HG03095 (cell line): ENCODE data around the gene SERPINA12.

Experiments used
- ATAC-seq: cut with Tn5 transposase; IDR thresholded peaks from one replicate; pipeline ENCODE4 v1.9.1; 2021; ENCODE audit warnings: moderate library complexity; ENCODE audit not compliant: unreplicated experiment

SERPINA12 gene, protein sequence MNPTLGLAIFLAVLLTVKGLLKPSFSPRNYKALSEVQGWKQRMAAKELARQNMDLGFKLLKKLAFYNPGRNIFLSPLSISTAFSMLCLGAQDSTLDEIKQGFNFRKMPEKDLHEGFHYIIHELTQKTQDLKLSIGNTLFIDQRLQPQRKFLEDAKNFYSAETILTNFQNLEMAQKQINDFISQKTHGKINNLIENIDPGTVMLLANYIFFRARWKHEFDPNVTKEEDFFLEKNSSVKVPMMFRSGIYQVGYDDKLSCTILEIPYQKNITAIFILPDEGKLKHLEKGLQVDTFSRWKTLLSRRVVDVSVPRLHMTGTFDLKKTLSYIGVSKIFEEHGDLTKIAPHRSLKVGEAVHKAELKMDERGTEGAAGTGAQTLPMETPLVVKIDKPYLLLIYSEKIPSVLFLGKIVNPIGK

DNA sequence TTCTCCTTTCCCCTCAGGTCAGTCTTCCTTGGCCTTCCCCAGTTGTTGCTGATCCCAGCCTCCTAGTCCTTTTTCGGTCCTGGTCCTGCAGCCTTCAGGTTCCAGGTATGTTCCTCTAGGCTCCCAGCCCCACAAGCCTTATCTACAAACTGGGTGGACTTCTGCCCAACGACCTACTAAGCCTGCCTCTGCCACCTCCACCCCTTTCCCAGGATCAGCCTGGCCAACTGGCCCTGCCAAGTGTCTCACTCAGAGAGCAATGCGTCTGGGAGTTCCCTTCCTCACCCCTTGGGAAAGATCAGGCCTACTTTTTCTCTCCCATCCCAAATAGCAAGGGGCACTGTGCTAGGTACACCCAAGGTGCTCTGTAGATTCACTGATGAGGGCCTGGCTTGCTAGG, at the start of gene SERPINA12:
Gene SERPINA12, minus strand, starts transcription at position 114 of the 400 bp plus-strand sequence. CDS start 11,072 bp downstream, outside the sequence.
- ATAC-seq, result no peak

DNA sequence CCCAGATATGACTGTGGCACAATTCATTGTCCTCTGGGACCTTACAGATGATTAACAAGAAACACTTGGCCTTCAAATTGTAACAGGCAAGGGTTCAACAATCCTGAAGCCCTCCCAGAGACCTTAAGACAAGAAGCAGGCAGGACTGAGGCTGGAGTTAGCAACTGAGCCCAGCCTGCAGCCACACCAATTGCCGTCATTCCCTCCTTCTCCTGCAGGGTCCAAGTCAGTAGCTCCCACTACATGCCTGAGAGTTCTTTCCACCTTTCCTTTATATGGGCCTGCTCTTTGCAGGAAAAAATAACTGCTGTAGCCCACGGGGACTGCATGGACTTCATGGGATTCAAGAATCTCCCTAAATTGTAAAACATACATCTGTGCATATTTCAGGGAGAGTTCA, 49.6 kb upstream of the SERPINA12 start:
- no peak for ATAC-seq

DNA sequence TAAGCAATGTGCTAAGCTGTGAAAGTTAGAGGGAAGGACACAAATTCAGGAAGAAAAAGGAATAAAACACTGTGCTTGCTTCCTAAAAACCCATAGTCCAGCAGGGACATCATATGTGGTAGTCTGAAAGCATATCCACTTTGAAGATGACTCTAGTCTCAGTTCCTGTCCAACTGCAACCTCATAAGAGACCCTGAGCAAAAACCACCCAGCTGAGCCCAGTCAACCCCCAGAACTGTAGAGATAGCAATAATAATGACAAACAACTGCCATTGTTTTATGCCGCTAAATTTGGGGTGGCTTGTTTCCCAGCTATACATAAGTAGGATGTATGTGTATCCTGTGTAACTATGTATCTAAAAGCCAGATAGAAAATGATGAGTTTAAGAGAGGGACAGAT, 48.1 kb upstream of the SERPINA12 start:
- no peak for ATAC-seq

DNA sequence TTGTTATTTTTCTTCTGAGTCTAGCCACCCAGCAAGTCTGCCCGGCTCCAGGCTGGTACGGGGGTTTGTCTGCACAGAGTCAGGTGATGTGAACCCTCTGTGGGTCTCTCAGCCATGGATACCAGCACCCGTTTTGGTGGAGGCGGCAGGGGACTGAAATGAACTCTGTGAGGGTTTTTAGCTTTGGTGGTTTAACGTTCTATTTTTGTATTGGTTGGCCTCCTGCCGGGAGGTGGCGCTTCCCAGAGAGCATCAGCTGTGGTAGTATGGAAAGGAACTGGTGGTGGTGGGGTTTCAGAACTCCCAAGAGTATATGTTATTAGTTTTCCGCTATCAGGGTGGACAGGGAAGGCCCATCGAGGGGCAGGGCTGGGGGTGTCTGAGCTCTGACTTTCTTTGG, 46.7 kb upstream of the SERPINA12 start:
- ATAC-seq, result no peak

DNA sequence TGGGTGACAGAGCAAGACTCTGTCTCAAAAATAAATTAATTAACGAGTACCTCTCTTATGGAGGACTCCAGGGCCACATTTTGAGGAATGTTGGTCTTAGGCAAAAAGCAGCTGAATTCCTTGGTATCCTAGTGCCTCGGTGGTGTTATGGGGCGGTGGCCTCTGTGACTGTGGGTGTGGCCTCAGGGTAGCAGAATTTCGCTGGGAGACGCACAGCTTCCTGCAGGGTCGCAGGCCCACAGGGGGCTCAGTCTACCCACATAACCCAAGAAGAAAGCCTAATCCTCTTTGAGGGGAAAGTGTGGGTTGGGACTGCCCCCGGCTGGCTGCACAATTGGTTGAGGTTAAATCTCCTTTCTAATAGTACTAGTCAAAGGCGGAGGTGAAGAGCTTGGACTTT, 40.8 kb upstream of the SERPINA12 start:
- ATAC-seq, result no peak

DNA sequence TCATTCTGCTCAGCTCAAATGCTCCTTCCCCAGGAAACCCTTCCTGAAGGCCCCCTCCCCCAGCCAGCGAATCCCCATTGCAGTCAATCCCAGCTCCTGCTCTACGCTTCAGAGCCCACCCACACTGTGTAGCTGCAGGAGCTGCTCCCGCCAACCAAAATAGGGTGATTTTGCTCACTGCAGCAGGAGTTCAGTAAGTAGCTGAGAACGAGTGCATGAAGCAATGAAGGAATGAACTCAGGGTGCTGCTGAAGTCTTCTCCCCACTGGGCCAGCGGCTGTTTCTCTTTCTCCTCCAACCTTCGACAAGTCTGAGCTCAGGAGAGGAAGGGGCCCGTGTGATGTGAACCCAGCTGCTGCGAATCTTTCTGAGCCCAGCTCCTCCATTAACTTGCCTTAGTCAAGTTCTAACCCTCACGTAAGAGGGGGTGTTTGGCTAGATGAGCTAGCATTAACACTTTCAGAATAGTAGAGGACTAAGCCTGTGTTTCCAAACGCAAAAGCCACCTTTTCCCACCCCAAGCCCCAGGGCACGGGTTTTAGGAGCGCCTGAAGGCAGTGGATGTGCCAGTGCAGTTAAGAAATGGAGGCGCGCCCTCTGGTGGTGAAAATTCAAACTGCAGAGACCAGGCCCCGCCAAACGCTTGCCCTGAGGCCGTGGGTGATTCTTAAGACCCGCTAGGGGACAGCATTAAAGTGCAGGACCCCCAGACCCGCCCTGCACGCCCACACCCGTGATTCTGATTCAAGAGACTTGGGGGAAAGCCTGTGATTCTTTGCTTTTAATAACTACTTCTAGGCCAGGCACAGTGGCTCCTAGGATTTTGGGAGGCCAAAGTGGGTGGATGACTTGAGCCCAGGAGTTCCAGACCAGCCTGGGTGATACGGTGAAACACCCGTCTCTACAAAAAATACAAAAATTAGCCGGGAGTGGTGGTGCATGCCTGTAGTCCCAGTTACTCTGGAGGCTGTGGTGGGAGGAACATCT, 40.0 kb upstream of the SERPINA12 start:
- ATAC-seq, result no peak

DNA sequence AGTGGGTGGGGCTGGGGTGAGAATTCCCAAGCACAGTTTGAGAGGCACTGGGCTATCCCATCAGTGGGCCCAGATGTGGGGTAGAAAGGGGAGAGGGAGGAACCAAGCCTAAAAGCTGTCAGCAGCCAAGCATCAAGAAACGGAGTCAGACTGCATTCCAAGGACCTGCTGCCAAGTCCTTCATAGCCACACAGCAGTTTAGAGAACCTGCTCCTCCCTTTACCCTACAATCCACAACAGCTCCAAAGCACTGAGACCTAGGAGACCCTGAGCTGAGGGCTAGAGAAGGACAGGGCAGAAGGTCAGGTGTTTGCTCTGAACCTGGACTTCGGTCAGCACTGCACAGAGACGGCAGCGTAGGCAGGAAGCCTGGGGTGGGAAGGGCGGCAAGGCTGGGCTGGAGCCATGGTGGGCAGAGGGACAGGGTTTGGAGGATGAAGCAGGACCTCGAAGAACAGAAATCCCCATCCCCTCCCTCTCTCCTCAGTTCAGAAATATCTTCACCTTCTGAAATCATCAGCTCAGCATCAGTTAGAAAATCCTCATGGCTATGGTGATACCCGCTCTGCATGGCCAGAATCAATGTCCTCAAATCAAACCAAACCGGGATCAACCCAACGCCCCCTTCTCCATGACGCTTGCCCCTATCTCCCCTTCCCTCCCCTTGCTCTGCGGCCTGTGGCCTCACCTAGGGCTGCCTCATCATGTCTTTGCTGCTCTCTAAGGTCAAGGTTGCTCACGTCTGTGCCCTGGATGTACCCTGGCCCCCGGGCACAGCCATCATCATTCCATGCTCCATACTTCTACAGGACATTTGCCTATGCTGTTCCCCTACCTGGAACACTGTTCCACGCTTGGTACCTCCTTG, 39.1 kb upstream of the SERPINA12 start:
- ATAC-seq, result no peak

DNA sequence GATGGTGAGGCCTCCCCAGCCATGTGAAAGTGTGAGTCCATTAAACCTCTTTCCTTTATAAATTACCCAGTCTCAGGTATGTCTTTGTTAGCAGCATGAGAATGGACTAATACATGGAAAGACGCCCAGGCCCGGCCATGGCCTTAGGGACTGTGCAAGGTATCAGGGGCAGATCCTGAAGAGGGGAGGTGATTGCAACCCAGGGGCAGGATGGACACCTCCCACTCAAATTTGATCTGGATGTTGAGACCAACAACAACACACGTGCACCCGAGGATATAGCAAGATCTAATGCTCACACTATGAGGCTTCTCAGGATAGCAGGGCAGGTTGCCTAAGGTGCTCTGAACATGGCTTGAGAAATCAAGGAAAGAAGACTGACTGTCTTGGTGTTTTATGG, 38.5 kb upstream of the SERPINA12 start:
- no peak for ATAC-seq

DNA sequence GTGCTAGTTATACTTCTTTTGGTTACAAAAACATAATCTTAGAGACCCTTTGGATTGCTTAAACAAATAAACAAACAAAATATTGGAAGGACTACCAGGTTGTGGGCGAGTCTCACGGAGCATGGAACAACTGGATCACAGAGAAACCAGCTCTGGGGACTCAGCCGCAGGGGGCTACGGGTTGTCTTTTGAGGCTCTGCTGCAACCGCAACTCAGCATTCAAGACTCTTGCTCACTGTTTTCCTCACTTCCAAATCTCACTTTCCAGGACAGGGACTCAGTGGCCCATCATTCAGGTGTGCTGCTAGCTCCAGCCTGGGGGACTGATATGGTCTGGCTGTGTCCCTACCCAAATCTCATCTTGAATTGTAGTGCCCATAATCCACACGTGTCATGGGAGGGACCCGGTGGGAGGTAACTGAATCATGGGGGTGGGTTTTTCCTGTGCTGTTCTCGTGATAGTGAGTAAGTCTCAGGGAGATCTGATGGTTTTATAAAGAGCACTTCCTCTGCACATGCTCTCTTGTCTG, 37.9 kb upstream of the SERPINA12 start:
- ATAC-seq, result no peak

DNA sequence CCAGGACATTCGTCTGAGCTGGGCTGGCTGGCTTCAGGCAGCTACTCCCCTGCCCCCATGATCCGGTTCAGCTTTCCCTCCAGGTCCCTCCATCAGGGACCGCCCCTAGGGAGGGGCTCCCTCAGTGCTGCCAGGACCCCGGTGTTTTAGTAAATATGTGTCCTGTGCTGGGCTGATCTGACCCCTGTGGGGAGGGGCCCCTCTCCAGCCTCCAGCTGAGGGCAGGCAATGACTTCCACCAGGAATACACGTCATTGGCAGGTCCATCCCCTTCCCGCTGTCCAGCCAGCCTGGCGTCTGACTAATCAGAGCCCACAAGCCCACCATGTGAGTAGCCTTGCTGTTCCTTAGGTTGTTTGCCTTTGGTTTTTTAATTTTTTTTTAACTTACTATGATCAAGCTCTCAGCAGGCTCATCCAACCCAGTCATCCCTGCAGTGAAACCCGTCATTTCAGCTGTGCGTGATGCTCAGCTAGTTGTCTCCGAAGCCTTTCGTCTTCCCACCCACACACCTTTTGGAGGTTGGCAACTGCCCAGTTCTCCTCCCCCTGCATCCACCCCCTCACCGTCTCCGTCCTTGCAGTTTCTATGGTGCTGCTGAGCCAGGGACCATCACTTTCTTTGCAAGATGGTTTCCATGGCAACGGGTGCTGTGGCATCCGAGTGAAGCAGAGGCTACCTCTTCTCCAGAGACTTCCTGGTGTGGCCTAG, 36.0 kb upstream of the SERPINA12 start:
- ATAC-seq, result no peak

DNA sequence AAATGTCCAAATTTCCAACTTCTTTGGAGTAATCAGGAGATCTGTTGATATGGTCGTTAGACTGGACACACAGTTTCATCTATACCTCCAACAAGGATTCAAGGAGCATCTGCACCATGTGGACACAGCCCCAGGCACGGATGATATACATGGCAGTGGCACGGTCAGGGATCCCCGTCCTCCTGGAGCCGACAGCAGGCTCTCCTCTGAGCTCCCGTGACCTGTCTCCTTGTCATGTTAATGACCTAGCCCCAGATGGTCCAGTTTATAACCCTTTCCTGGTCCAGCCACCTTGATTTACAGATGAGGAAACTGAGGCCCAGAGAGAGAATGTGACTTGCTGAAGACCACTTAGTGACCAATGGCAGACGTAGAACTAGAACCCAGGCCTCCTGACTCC, 35.5 kb upstream of the SERPINA12 start:
- ATAC-seq, result no peak

DNA sequence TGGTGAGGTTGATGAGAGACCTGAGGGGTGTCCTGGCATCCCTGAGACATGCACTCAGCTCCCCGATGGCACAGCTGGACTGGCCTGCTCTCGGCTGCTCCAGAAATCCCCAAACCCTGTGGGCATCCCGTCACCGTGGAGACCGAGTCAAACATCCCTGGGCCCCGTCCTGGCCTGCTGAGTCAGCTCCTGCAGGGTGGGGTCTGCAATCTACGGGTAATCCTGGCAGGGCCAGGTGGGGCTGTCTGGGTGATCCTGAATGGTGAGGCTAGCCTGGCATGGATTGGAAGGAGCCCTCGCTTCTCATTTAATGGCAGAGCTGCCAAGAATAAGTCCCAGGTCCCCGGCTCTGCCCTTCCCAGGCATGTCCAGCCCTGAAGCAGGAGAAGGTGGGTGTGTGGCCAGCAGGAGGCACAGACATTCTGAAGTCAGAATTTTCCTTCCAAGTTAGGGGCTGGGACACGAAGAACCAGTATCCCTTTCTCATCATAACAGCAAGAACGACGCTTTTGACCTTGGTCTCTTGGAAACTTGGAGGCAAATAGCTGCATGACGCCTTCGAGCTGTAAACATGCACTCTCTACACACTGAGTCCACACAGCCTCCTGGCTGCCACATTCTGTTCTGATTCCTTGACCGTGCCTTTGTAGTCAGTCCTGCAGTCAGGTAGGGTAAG, 34.3 kb upstream of the SERPINA12 start:
- ATAC-seq, result no peak

DNA sequence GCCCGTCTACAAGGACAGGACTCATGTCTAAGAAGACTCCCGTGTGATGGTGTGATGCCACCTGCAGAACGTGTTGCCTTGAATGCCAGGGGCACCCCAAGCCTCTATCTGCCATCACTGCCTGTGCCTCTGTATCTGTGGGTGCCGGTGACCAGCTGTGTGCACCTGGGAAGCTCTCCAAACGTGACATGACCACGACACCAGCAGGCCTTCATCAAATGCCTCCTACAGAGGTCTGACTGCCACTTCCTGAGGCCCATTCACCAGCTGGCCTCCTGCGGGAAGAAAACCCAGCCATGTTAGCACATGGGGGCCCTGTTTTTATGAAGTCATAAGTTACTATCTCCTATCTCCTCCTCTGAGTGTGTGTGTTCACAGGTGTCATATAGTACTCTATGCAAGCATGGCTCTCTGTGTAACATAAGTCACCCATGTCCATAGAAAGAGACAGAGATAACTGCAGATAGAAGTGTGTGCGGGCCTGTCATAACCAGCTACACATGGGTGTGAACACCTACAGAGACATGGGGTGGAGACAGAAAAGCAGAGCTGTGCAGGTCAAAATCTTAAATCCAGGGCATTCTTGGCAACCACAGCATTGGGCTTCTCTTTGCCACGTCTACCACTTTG, 33.7 kb upstream of the SERPINA12 start:
- ATAC-seq, result no peak

DNA sequence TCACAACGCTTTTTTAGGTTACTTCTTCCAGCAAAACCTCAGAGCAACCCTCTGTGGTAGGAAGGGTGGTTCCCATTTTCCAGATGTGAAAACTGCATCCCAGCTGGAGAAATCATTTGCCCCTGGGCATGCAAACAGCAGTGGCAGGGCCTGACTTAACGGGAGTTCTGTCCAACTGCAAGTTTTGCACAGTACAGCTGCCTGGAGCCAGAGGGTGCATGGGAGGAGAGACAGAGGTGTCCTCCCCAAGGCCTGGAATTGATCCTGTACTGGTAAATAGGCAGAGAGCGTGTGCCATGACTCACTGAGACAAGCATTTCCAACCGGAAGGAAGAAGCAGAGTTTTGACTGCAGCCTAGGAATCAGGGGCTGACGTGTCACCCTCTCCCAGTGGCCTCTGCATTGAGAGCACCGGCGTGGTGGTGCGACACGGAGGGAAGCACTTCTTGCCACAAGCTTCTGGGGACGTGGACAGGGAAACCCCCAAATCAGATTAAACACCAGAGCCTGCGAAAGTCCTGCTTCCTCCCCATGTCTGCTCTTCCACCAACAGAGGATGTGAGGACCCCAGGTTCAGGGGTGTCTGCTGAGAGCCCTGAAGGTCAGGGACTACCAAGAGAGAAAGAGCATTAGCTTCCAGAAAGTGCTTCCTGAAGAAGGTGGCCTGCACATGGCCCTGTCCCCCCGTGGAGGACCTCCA, 33.0 kb upstream of the SERPINA12 start:
- no peak for ATAC-seq

DNA sequence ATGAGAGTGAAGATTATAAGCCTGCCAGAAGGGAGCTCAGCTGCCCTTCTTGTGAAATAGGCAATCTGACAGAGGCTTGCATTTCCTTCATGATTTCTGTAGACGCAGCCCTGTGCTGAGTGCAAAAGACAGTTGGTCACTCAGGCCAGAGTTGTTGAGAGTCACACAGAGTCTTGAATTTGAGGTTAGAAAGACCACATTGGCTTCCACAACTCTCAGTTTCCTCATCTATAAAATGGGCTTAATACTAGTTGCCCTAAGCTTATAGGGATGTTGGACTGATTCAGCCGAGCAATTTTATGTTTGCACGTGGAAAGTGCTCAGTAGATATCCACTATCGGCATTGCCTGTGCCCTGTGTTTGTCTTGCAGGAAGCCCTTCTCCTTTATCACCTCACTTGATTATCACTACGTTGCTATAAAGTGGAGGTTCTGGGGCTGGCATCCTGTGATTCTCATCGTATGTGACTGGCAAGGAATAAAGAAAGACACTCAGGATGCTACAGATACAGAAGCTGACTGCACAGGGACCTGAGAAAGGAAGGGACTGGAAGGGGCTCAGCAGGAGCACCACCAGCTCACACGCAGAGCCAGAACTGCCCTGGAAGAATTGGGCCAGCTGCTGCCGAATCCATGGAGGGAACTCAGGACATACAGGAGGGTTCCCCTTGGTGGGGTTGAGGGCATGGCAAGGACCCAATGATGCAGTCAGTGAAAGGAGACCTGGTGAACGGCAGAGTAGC, 32.1 kb upstream of the SERPINA12 start:
- no peak for ATAC-seq

DNA sequence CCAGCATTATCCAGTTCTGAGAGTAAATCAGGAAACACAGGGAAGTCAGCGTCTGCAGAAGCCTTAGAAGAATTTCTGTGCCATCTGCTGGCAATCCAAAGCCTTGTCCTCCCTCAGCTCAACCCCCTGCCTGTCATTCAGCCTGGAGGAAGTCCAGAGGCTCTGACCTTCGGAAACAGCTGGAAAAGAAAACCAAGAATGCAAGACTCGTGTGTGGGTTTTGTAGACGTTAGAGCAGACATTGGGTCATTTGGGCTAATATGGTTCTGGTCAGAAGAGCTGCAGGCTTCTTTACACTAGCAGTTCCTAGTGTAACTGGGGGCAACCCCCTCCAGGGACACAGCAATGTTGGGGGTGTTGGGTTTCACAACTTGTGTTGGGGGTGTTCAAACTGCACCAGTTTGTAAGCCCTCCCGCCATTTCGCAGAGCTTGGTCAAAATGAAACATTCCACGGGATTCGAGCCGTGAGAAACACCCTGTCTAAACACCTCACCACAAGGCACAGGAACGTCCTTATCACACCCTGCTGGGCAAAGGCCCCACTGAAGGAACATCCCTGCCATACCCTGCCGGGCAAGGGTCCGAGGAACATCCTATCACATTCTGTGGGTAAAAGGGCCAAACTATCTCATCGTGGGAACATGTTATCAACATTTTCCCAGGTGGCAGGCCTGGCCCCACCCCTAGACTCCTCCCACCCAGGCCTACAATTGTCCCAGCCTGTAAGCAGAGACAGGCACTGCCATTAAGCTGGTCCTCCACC, 30.9 kb upstream of the SERPINA12 start:
- ATAC-seq, result no peak

DNA sequence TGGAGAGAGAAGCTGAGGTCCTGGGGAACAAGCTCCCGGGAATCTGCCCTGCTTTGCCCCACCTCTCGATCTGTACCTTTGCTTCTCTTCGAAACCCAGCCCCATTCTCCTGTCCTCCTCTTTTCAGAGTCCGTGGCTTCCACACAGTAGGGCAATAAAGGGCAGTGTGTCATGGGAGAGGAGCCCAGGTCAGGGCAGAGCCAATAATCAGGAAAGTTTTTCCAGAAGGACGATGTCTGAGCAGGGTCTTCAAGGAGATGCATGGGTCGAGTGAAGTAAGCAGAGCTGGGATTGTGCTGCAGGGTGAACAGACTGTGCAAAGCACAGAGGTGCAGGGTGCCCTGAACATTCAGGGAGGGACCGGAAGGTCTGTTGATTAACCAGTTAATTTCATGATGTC, 29.9 kb upstream of the SERPINA12 start:
- ATAC-seq, result no peak
